GM18861 (cell line): ENCODE data around the gene MYH9.
"Not testable (repeated sequence)": the region's sequence is repeated elsewhere in the genome, so short reads cannot be mapped to it uniquely, and the experiment has no call there.

ENCODE experiments used
- ATAC-seq: cut with Tn5 transposase; IDR thresholded peaks from one replicate; pipeline ENCODE4 v1.9.1; 2021; ENCODE audit not compliant: unreplicated experiment

The MYH9 gene

DNA sequence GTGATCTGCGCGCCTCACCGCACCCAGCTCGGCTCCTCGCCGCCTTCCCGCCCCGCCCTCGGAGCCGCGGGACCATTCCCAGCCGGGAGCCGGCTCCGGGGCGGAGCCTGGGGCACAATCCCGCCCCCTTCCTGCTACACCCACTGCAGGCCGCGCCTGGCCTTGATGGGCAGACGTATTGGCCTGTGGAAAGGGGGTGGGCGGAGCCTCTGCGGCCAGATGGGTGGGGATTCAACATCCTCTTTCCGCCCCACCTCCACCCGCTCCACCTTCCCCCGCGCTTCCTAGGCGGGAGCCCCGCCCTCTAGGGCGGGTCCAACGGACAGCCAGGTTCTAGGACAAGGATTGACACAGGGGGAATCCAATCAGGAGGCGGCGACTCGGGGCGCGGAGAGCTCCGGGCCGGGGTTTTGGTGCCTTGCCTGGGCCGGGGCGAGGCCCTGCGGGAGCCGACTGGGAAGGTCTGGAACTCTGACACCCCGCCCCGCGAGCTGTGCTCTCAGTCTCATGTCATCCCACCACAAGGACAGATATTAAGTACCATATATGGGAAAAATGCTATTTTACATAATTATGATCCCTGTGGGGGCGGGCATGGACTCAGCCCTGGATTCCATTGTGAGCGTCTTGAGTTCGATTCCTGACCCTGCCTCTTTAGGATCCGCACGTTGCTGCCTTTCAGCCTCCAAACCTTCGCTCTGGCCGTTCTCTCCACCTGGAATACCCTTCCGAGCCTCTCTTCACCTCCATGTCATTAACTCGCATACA, at the start of gene MYH9:
TSS of gene MYH9 (minus strand) at position 9 of the 768 bp plus-strand sequence. CDS start 38,731 bp downstream, outside the sequence.
- peak; percentile 57 for ATAC-seq

- no peak for ATAC-seq
Measured at GRCh38 chr22:36435516-36436415, 48.0 kb upstream of the MYH9 start.

- ATAC-seq = no peak
Measured at GRCh38 chr22:36433318-36434231, 45.8 kb upstream of the MYH9 start.

- no peak for ATAC-seq
Measured at GRCh38 chr22:36432592-36433317, 45.0 kb upstream of the MYH9 start.

DNA sequence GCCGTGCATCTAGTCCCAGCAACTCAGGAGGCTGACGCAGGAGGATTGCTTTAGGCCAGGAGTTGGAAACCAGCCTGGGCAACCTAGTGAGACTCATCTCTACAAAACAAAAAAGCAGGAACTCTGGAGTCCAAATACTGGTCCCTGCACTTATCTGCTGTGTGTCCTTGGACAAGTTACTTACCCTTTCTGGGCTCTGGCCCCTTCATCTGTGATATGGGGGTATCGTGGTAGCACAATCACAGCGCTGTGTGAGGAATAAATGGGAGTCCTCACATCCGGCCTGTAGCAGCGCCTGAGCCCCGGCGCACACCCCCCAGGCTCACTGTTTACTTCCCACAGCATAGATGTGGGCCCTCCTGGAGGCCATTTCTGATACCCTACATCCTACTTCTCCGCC, 44.2 kb upstream of the MYH9 start:
- no peak for ATAC-seq

GRCh38 chr22:36430863-36431262, 43.1 kb upstream of the MYH9 start:
- ATAC-seq = no peak

DNA sequence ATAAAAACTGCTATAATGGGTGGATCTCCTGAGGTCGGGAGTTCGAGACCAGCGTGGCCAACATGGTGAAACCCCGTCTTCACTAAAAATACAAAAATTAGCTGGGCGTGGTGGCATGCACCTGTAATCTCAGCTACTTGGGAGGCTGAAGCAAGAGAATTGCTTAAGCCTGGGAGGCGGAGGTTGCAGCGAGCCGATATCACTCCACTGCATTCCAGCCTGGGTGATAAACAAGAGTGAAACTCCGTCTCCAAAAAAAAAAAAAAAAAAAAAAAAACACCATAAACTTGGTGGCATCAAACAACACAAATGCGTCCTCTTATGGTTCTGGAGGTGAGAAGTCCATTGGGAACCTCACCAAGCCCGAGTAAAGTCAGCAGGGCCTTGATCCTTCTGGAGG, 40.2 kb upstream of the MYH9 start:
- ATAC-seq = not testable (repeated sequence)

DNA sequence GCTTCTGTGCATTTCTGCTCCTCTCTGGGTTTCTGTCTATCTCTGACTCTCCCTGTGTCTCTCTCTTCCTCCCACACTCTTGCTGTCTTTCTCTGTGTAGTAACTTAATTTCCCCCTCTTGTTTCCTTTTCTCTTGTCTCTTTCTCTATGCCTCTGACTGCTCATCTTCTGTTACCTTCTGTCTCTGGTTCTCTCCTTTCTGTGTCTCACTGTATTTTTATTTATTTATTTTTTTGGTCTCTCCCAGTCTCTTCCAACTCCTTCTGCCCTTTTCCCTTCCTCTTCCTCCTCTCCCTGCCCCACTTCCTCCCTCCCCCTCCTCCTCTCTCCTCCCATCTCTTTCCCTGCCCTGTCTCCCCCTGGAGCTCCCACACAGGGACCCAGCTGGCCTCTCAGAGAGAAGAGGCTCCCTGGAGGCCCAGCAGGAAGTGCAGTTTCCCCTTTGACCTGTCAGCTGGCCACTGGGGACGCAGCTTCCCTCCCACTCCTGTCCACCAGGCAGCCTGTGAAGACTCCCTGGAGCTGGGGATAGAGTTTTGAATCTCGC, 38.3 kb upstream of the MYH9 start:
- no peak for ATAC-seq

DNA sequence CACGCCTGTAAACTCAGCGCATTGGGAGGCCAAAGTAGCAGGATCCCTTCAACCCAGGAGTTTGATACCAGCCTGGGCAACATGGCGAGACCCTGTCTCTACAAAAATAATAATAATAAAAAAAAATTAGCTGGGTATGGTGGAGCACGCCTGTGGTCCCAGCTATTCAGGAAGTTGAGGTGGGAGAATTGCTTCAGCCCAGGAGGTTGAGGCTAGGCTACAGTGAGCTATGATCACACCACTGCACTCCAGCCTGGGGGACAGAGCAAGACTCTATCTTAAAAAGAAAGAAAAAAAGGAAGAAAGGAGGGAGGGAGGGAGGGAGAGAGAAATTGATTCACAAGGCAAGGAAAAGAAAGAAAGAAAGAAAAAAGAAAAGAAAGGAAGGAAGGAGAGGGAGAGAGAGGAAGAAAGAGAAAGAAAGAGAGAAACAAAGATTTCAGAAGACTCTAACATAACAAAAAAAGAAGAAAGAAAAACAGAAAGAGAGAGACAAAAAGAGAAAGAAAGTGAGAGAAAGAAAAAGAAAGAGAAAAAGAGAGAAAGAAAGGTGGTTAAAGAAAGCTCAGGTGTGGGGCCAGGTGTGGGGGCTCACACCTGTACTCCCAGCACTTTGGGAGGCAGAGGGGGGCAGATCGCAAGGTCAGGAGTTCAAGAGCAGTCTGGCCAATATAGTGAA, 37.3 kb upstream of the MYH9 start:
- no peak for ATAC-seq

GRCh38 chr22:36424466-36424865, 36.7 kb upstream of the MYH9 start:
- not testable (repeated sequence) for ATAC-seq

DNA sequence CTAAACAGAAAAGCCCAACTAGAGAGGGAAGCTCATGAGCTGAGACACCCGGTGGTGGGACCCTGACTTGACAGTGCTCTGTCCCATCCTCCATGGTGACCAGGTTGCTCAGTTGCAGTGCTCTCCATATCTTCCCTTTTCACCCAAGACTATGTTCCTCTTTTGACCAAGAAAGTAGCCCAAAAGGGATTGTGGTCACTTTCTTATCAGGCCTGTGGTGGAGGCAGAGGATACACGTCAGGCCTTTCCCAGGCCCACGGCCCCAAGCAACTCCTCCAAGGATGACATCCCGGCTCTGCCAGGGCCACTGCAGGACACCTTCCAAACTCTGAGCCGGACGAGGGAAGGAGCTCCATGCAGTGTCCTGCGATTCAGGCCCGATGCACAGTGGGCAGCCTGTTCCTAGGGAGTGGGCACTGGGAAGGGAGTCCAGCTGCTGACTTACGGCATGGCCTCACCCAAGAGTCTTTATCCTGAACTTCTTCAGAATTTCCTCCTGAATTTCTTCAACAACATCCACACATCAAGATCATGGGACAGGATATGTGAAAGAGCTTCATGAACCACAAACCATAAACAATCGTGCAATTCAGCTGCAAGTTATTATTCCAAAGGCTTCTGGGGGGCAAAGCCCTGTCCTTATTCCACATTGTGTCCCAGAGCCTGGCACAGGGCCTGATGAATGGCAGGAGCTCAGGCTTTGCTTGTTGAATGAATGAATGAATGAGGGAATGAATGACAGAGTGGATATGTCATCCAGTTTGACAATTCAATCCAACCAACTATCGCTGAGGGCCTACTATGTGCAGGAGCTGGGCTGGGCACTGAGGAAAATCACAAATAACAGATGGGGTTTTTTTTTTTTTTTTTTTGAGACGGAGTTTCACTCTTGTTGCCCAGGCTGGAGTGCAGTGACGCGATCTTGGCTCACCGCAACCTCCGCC, 36.0 kb upstream of the MYH9 start:
- no peak for ATAC-seq

- ATAC-seq = no peak
Measured at GRCh38 chr22:36422287-36423014, 34.7 kb upstream of the MYH9 start.

- no peak for ATAC-seq
Measured at GRCh38 chr22:36419912-36420882, 32.4 kb upstream of the MYH9 start.

- no peak for ATAC-seq
Measured at GRCh38 chr22:36419177-36419911, 31.6 kb upstream of the MYH9 start.

DNA sequence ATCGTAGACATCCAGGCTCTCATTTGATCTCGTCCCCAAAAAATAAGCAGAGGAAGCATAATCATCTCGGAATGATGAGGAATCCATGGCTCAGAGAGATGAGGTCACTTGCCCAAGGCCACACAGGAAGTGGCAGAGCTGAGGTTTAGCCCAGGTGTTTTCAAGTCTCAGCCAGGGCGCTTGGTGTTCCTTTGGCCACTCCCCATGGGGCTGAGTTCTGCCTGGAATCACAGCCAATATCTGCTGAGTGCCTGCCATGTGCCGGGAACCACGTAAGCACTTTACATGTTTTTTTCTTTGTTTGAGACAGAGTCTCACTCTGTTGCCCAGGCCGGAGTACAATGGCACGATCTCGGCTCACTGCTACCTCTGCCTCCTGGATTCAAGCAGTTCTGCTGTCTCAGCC, 29.5 kb upstream of the MYH9 start:
- no peak for ATAC-seq
